GM19025 (cell line): Measurements from ENCODE around the gene INTS3.

Experiments used
- ATAC-seq: cut with Tn5 transposase; IDR thresholded peaks from one replicate; pipeline ENCODE4 v1.9.1; 2021; ENCODE audit warnings: mild to moderate bottlenecking, low read depth, moderate library complexity; ENCODE audit not compliant: unreplicated experiment

INTS3 gene

GRCh38 chr1:153816283-153816889, 88.5 kb downstream of the INTS3 start:
- no peak for ATAC-seq

GRCh38 chr1:153818876-153819275, 91.0 kb downstream of the INTS3 start:
- ATAC-seq = no peak
